K562 (cell line): ENCODE data around the gene TMEM39A. TPM values are rescaled to one million over a fixed set of nuclear protein-coding genes. Genes with fewer than 3 reads are reported as not detected.

Source experiments
- ATAC-seq: fragments of 200-7000 bp; cut with Tn5 transposase; 3 replicates; pipeline ENCODE4 v1.9.1; 2020; ENCODE audit warnings: moderate library complexity
- BruUV-seq: library from RNA; stranded (reverse); fragments of 400-500 nt; replicated peaks from 2 replicates; lab custom pipeline; 2021; lab: Mats Ljungman, UMichigan
- CTCF ChIA-PET: fragments of 300-600 bp; formaldehyde crosslinking; extraction: SDS; loops from one replicate; lab custom pipeline; 2021; ENCODE audit warnings: low intra/inter-chr PET ratio; lab: Yijun Ruan, JAX
- POLR2A ChIA-PET: fragments of 300-600, 350-650 bp; sonication (Branson Sonifier 250); formaldehyde crosslinking; extraction: SDS; loops from one replicate; lab custom pipeline; 2021; ENCODE audit warnings: antibody characterized with exemption, inconsistent platforms; lab: Yijun Ruan, JAX
- DNase-seq, 4 experiments: peaks; one replicate each; pipeline versions ENCODE4 v3.0.0 to v3.0.0-alpha.2; 2011 to 2018; ENCODE audit warnings: low spot score in 3 of 4, mixed read lengths in 3 of 4; ENCODE audit errors: extremely low read depth in 1 of 4
- FAIRE-seq: peaks from 2 replicates; lab custom pipeline; 2011; peaks lifted over from hg19 to GRCh38; lab: Jason Lieb, UNC
- H2AFZ ChIP-seq: 2 replicates; pipeline ENCODE4 v1.6.0; 2011; ENCODE audit warnings: low read depth, low read length, control low read depth, inconsistent platforms
- H3K27ac ChIP-seq: fragments of 200-600 bp; 3 replicates; pipeline ENCODE4 v1.8.0; 2011; ENCODE audit warnings: low read depth, mild to moderate bottlenecking, control low read depth, inconsistent platforms, low read length, moderate library complexity, mixed read lengths; ENCODE audit errors: extremely low read depth
- H3K27me3 ChIP-seq, 2 experiments: fragments of 300-600 bp in 1 of 2; 2 replicates in 1 of 2; 3 replicates in 1 of 2; pipeline versions ENCODE4 v1.6.0 to v1.8.0; 2011; ENCODE audit warnings: inconsistent platforms in 2 of 2, low read length in 2 of 2, mild to moderate bottlenecking in 1 of 2, mixed read lengths in 1 of 2, moderate library complexity in 1 of 2; ENCODE audit not compliant: control insufficient read depth in 2 of 2, insufficient read depth in 2 of 2
- H3K36me3 ChIP-seq: fragments of 300-600 bp; 3 replicates; pipeline ENCODE4 v1.8.0; 2011; ENCODE audit warnings: mild to moderate bottlenecking, low read length, inconsistent platforms; ENCODE audit not compliant: control insufficient read depth, insufficient read depth
- H3K4me1 ChIP-seq, 2 experiments: fragments of 200-600 bp in 1 of 2; replicated peaks in 1 of 2; 2 replicates in 1 of 2; 3 replicates in 1 of 2; pipeline versions ENCODE4 v1.5.1 to v1.8.0; 2011; ENCODE audit warnings: inconsistent platforms in 2 of 2, low read length in 2 of 2, mild to moderate bottlenecking in 1 of 2, mixed read lengths in 1 of 2, moderate library complexity in 1 of 2; ENCODE audit not compliant: control insufficient read depth in 2 of 2, insufficient read depth in 2 of 2
- H3K4me2 ChIP-seq: 2 replicates; pipeline ENCODE4 v1.6.1; 2011; ENCODE audit warnings: low read length, control low read depth, inconsistent platforms, mixed read lengths; ENCODE audit not compliant: insufficient read depth
- H3K4me3 ChIP-seq: fragments of 200-600 bp; sonication (generic), shearing (Covaris generic); 2 replicates; pipeline ENCODE4 v1.5.1; 2016; ENCODE audit warnings: control low read depth, inconsistent platforms
- H3K79me2 ChIP-seq: fragments of 200-600 bp; 3 replicates; pipeline ENCODE4 v1.8.0; 2011; ENCODE audit warnings: low read length, inconsistent platforms; ENCODE audit not compliant: control insufficient read depth, insufficient read depth
- H3K9ac ChIP-seq, 2 experiments: 2 replicates each; pipeline versions ENCODE4 v1.6.0 to v1.6.1; 2011; ENCODE audit warnings: low read depth in 2 of 2, low read length in 2 of 2, control low read depth in 1 of 2, inconsistent platforms in 1 of 2, mild to moderate bottlenecking in 1 of 2, mixed read lengths in 1 of 2; ENCODE audit not compliant: insufficient read depth in 1 of 2
- H3K9me1 ChIP-seq: one replicate; pipeline ENCODE4 v1.6.0; 2011; ENCODE audit warnings: inconsistent platforms, mild to moderate bottlenecking, low read length, moderate library complexity; ENCODE audit not compliant: control insufficient read depth, insufficient read depth
- H3K9me3 ChIP-seq: replicated peaks from 2 replicates; pipeline ENCODE4 v1.5.1; 2011; ENCODE audit warnings: low read depth, low read length, inconsistent platforms; ENCODE audit not compliant: control insufficient read depth, insufficient read depth
- H4K20me1 ChIP-seq: replicated peaks from 2 replicates; pipeline ENCODE4 v1.6.1; 2011; ENCODE audit warnings: low read length, inconsistent platforms, mixed read lengths; ENCODE audit not compliant: control insufficient read depth, insufficient read depth
- ARID1B ChIP-seq: fragments of 450-650 bp; IDR thresholded peaks from 2 replicates; pipeline ENCODE4 v1.6.1; 2016; ENCODE audit warnings: antibody characterized with exemption, mild to moderate bottlenecking, inconsistent platforms
- BCL6 ChIP-seq: fragments of 250-450 bp; sonication (Bioruptor Pico); IDR thresholded peaks from 2 replicates; pipeline ENCODE4 v1.4.0; 2020
- CREB3 ChIP-seq: fragments of 450-650 bp; conservative IDR thresholded peaks from 2 replicates; pipeline ENCODE4 v1.6.1; 2016; ENCODE audit warnings: missing genetic modification characterization, low read depth, mild to moderate bottlenecking, missing compliant biosample characterization, moderate library complexity
- HEY1 ChIP-seq: fragments of 250-450 bp; sonication (Bioruptor Pico); IDR thresholded peaks from 2 replicates; pipeline ENCODE4 v1.5.0; 2020; ENCODE audit warnings: mild to moderate bottlenecking, moderate library complexity, borderline replicate concordance
- NCOA1 ChIP-seq: fragments of 450-650 bp; IDR thresholded peaks from 2 replicates; pipeline ENCODE4 v1.6.1; 2016; ENCODE audit warnings: low read depth
- SMARCA4 ChIP-seq: fragments of 450-650 bp; IDR thresholded peaks from 2 replicates; pipeline ENCODE4 v1.6.1; 2016
- SMARCA5 ChIP-seq: fragments of 450-650 bp; IDR thresholded peaks from 2 replicates; pipeline ENCODE4 v1.6.1; 2016
- SREBF2 ChIP-seq: sonication (generic); formaldehyde crosslinking; IDR thresholded peaks from 2 replicates; pipeline ENCODE4 v1.4.0; 2020; ENCODE audit warnings: mild to moderate bottlenecking, missing genetic modification reagents
- ZBTB26 ChIP-seq: fragments of 450-650 bp; formaldehyde crosslinking; IDR thresholded peaks from 2 replicates; pipeline ENCODE4 v1.4.0; 2022; ENCODE audit warnings: missing genetic modification characterization
- WGBS: fragments of 100-300 bp; shearing (Covaris generic); methylation state at CpG from one replicate; pipeline ENCODE4 v1.1.6; 2016; ENCODE audit warnings: low coverage, mixed read lengths; ENCODE audit not compliant: insufficient coverage; ENCODE audit errors: missing lambda C conversion rate; 5-methylcytosine and 5-hydroxymethylcytosine counted together
- in situ Hi-C: fragments of 300-500 bp; cut with MboI; formaldehyde crosslinking; loops from 4 replicates; pipeline ENCODE4 v1.15.0; 2018; ENCODE audit warnings: inconsistent platforms, mixed read lengths
- intact Hi-C: fragments of 100-400 bp; cut with micrococcal nuclease; formaldehyde crosslinking; loops from 2 replicates; pipeline ENCODE4 v1.14.2; 2022
- polyA plus RNA-seq, 8 experiments: library from polyadenylated mRNA; depleted of rRNA in 4 of 8; stranded (reverse) in 5 of 8; unstranded in 3 of 8; fragments of >200 nt; fragmentation: Nextera tagmentation in 2 of 8; fragmentation: Illumina TruSeq in 1 of 8; extraction: Ambion mirVana in 2 of 8; extraction: Trizol in 1 of 8; gene quantifications; 2 replicates each; pipeline versions ENCODE4 v1.2.1 to v1.2.3, GENCODE V29; 2011 to 2014; ENCODE audit warnings: inconsistent platforms in 1 of 8, missing spikeins in 1 of 8
- total RNA-seq, 7 experiments: library from RNA; depleted of rRNA in 6 of 7; stranded (reverse); fragments of >200 nt in 6 of 7; fragmentation: Illumina TruSeq in 2 of 7; extraction: Trizol in 2 of 7; gene quantifications; 2 replicates each; pipeline versions ENCODE4 v1.2.1 to v1.2.3, GENCODE V29; 2011 to 2021; ENCODE audit warnings: low replicate concordance in 1 of 7

TMEM39A gene
- total and polyA plus RNA-seq, 9 of the 15 experiments (the other 6 are each of a cell fraction or from before 2014, with no cell fraction given) = 12.0 to 41.5 (median 15.4) TPM

GRCh38 chr3:119507404-119507803, 44.0 kb upstream of the TMEM39A start (continued):
- peak; percentile 25; the same call in 1 of the 2 replicates for TF ChIP-seq ARID1B
- TF ChIP-seq NCOA1 = no peak
- no peak for TF ChIP-seq SMARCA5
- TF ChIP-seq HEY1 = no peak
- 0 out of 2 replicates have a peak, but pooled peaks have one; percentile 21 for TF ChIP-seq SMARCA4
- no peak for TF ChIP-seq ZBTB26 (CRISPR knock-in tag)
- no peak for TF ChIP-seq BCL6 (CRISPR knock-in tag)

- POLR2A ChIA-PET = interaction anchor here (0.5 kb wide), 1 partner anchor 8 kb away, joined by 3 read pairs; no protein-coding TSS in a partner anchor
- Histone ChIP-seq H3K27ac (no peak overlapping the region; the same call in 1 of the 3 replicates), H3K9me3 (no peaks in the 10 kb centered on the region)
- BruUV-seq = no TSS peak
- TF ChIP-seq SREBF2 (no peak), CREB3 (peak; percentile 46; the same call in 1 of the 2 replicates)
- TF ChIP-seq, all 486 proteins: peak for 1
- Histone ChIP-seq H3K4me2 (peak overlapping the region; percentile 36; the same call in 1 of the 2 replicates), H3K9ac (peak overlapping the region in 1 of 2 experiments; percentile 15; a peak in 1 of 4 replicates), H2AFZ (no peak overlapping the region), H3K4me3 (no peak overlapping the region), H3K79me2 (peaks cover 44% of the 10 kb centered on the region), H3K27me3 (no peaks in the 10 kb centered on the region), H3K9me1 (no peaks in the 10 kb centered on the region), H3K4me1 (peaks cover 0 to 19% of the 10 kb centered on the region in 2 experiments; a peak in 3 of 5 replicates), H4K20me1 (no peaks in the 10 kb centered on the region), H3K36me3 (peaks cover 74% of the 10 kb centered on the region)
- FAIRE-seq = no peak
- 26% methylated on average over 3 of the region's 4 CpGs for WGBS
- intact Hi-C loops = no loop called here
- no peak for ATAC-seq
- no peak for DNase-seq
- CTCF ChIA-PET = no interaction called here
- in situ Hi-C loops = no loop called here
Measured at GRCh38 chr3:119506631-119507030, 43.2 kb upstream of the TMEM39A start.
